ENCODE results near the gene MED10.
A peak's percentile ranks its signal among the peaks of the same experiment; 100 is the strongest.

The MED10 gene

DNA sequence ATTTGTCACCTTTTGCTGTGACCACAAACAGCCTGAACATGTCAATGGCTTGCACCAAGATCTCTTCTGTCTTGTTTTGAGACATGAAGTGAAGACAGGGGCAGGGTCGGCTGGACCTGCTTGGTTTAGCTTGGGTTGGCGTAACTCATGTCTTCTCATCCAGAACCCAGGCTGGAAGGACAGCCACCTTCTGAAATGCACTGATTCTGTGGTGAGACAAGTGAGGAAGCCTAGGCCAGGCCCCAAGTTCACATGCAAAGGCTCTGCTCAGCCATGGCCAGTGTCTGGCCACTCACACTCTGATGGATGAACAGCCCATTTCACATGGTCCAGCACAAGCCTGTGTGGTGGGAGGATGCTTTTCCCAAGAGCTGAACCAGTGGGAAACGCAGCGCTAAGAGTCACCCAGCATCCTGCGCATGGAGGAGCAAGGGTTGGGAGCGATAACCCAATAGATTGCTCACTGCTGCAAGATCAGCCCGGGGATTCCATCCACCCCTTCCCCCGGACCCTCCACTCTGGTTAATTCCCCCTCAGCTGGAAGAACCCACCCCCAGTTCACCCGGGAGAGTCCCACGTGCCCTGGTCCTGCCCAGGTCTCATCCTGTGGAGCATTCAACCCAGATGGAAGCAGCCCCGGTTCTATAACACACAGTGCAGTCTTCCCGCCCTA lies 16.2 kb upstream of the MED10 start:
- Mint-ChIP-seq H3K9me3 (no peaks in the 10 kb centered on the region), H3K27ac (no peak overlapping the region), H3K4me3 (no peak overlapping the region), H3K27me3 (peaks cover 6% of the 10 kb centered on the region), H3K4me1 (no peaks in the 10 kb centered on the region), H3K36me3 (ENCODE audit: low read depth) (no peaks in the 10 kb centered on the region)
- DNase-seq (no peak), ATAC-seq (no peak)

DNA sequence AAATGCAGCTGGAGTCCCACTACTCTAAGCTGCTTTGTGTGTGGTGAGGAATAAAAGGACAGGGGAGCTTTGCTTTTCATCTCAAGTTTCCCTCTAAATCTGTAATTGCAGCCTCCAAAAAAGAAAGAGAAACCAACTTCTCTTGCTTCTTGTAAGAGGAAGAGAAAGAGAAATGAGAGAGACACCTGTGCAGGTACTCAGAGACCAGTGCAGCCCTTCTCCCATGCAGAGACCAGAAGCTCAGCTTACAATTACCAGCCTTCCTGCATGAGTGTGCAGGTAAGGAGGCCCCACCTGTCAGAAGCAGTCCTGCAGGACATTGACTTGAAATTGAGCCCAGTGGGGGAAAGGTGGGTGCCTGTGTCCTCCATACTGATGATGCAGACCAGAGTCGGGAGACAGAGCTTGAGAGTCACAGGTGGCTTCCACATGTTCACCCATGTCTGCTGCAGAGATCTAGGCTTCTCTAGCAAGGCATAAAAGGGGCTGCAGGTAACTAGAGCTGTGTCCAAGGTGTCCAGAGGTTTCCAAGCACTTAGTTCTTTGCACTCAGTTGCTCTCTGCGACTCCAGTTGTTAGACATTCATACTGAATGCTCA lies 15.3 kb upstream of the MED10 start:
- DNase-seq = no peak
- H3K27me3 Mint-ChIP-seq = peaks cover 6% of the 10 kb centered on the region
- H3K4me3 Mint-ChIP-seq = no peak overlapping the region
- H3K4me1 Mint-ChIP-seq = no peaks in the 10 kb centered on the region
- H3K27ac Mint-ChIP-seq = no peak overlapping the region
- no peak for ATAC-seq
- H3K9me3 Mint-ChIP-seq = no peaks in the 10 kb centered on the region
- no peaks in the 10 kb centered on the region for H3K36me3 Mint-ChIP-seq (ENCODE audit: low read depth)

DNA sequence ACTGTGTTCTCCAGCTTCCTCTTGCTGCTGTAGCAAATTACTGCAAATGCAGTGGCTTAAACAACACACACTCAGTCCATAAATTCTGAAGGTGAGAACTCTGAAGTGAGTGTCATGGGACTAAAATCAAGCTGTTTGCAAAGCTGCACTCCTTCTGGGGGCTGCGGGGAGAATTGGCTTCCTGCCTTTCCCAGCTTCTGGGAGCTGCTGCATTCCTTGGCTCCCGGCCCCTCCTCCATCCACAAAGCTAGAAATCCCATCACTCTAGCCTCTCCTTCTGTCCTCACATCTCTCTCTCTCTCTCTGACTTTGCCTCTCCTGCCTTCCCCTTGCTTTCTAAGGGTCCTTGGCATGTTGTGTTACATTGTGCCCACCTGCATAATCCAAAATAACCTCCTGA lies 14.2 kb upstream of the MED10 start:
- Mint-ChIP-seq H3K4me3 (no peak overlapping the region), H3K9me3 (no peaks in the 10 kb centered on the region), H3K27me3 (peaks cover 6% of the 10 kb centered on the region), H3K36me3 (ENCODE audit: low read depth) (no peaks in the 10 kb centered on the region), H3K27ac (no peak overlapping the region), H3K4me1 (no peaks in the 10 kb centered on the region)
- no peak for DNase-seq
- ATAC-seq = no peak

DNA sequence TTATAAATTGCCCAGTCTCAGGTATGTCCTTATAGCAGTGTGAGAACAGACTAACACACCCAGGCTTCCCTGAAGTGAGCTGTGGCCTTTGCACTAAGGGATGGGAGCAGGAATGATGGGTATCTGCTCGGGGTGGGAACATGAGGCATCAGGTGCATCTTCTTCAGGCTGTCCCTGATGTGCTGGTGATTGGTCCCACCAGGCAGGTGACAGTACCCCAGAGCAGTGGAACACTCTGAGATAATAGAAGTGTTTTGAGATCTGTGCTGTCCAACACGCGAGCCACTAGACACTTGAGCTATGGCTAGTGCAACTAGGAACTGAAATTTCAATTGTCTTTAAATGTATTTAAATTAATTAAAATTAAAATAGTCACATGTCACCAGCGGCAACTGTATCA lies 12.8 kb upstream of the MED10 start:
- H3K27ac Mint-ChIP-seq = no peak overlapping the region
- H3K36me3 Mint-ChIP-seq (ENCODE audit: low read depth) = no peaks in the 10 kb centered on the region
- DNase-seq = no peak

DNA sequence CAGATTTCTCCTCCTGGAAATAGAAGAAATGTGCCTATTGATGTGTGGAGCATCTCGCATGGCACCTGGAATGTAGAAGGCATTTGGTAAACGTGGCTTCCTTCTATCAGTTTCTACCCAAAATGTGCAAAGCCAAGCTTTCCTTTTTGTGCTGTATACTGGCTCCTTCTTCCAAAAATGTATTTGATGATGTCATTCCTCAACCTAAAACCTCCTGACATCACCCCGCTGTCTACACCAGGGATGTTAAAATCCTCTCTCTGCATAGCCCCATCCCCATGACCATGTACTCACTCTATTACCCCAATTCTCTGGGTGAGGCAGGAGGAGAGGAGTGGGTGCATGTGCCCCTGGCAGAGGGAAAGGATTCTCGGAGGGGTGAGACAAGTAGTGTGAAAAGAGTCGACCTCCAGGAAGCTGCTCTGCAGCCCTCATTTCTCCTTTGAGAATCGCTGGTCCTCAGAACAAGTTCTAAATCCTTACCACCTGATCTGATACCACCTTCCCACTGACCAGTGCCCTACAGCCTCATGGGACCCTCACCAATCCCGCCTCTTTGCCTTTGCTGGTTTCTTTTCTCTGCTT lies 11.7 kb upstream of the MED10 start:
- ATAC-seq = no peak

More for the DNA sequence above, 12.8 kb upstream of the MED10 start:
- Mint-ChIP-seq H3K4me3 (no peak overlapping the region), H3K27me3 (peaks cover 6% of the 10 kb centered on the region), H3K9me3 (no peaks in the 10 kb centered on the region), H3K4me1 (no peaks in the 10 kb centered on the region)
- no peak for ATAC-seq

DNA sequence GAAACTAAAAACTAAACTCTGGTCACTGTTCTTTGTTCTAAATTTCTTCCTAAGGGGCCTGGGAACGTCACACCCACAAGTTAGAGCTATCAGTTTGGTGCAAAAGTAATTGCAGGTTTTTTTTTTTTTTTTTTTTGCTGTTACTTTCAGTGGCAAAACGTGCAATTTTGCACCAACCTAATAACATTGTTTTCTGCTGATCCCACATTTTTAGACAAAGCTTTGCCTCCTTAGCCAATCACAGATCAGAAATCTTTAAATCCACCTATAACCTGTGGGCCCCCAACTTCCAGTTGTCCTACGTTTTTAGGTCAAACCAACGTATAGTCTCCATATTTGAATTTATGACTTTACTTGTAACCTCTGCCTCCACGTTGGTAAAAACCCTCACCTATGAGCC lies 11.1 kb upstream of the MED10 start:
- ATAC-seq = no peak
- Mint-ChIP-seq H3K4me3 (no peak overlapping the region), H3K9me3 (no peaks in the 10 kb centered on the region), H3K4me1 (no peaks in the 10 kb centered on the region), H3K27ac (no peak overlapping the region), H3K27me3 (peaks cover 11% of the 10 kb centered on the region), H3K36me3 (ENCODE audit: low read depth) (no peaks in the 10 kb centered on the region)
- DNase-seq = no peak

More for the DNA sequence above, 11.7 kb upstream of the MED10 start:
- no peaks in the 10 kb centered on the region for H3K9me3 Mint-ChIP-seq
- DNase-seq = no peak
- no peak overlapping the region for H3K27ac Mint-ChIP-seq
- H3K4me1 Mint-ChIP-seq = no peaks in the 10 kb centered on the region
- H3K36me3 Mint-ChIP-seq (ENCODE audit: low read depth) = no peaks in the 10 kb centered on the region
- H3K4me3 Mint-ChIP-seq = no peak overlapping the region
- H3K27me3 Mint-ChIP-seq = peaks cover 10% of the 10 kb centered on the region

DNA sequence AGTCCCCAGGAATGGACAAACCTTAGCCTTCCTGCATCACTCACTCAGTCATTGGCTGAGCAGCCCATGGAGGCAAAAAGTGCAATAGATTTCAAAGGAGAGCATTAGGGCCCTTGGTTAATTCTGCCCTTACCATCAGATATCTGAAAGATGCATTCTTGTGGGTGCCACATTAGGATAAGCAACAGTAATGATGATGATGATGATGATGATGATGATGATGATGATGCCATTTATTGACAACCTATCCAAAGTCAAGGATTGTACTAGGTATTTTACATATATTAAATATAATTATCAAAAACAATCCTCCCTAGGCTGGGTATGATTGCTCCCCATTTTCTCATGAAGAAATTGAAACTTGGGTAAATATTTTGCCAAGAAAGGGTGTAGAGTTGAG lies 9.6 kb upstream of the MED10 start:
- Mint-ChIP-seq H3K27me3 (peaks cover 10% of the 10 kb centered on the region), H3K4me3 (no peak overlapping the region), H3K27ac (no peak overlapping the region), H3K9me3 (no peaks in the 10 kb centered on the region), H3K4me1 (no peaks in the 10 kb centered on the region), H3K36me3 (ENCODE audit: low read depth) (no peaks in the 10 kb centered on the region)
- no peak for ATAC-seq
- no peak for DNase-seq

DNA sequence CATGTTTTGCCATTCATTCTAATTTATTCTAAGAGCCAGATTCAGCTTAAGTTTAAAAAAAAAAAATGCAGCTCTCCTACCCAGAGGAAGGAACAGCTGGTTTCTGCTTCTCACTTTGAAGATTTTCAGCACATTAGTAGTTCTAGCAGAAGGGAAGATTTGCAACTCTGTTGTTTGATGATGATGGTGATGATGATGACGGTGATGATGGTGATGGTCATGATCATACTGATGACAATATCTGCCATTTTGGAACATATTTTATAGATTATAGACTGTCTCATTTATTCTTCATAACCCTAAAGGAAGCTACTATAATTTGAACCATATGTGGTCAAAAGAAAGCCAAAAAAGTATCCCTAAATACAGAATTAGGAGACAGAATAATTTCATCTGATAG lies 7.9 kb upstream of the MED10 start:
- Mint-ChIP-seq H3K4me3 (no peak overlapping the region), H3K27ac (no peak overlapping the region), H3K9me3 (no peaks in the 10 kb centered on the region), H3K4me1 (no peaks in the 10 kb centered on the region), H3K36me3 (ENCODE audit: low read depth) (no peaks in the 10 kb centered on the region), H3K27me3 (peaks cover 10% of the 10 kb centered on the region)
- ATAC-seq (no peak), DNase-seq (no peak)

DNA sequence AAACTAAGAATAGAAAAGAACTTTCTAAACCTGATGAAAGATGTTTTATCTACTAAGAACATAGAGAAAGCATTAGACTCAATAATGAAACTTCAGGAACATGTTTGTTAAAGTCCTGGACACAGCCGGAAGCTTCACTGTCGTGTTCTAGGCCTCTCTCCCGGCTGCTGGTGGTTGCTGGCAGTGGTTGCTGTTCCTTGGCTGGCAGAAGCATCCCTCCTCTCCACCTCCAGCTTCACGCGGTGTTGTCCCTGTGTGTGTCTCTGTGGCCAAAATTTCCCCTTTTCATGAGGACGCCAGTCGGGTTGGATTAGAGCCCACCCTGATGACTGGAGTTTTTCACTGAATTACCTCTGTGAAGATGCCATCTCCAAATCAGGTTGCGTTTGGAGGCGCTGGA lies 6.5 kb upstream of the MED10 start:
- peaks cover 4% of the 10 kb centered on the region for H3K36me3 Mint-ChIP-seq (ENCODE audit: low read depth)
- H3K27me3 Mint-ChIP-seq = peaks cover 6% of the 10 kb centered on the region
- no peak for DNase-seq

DNA sequence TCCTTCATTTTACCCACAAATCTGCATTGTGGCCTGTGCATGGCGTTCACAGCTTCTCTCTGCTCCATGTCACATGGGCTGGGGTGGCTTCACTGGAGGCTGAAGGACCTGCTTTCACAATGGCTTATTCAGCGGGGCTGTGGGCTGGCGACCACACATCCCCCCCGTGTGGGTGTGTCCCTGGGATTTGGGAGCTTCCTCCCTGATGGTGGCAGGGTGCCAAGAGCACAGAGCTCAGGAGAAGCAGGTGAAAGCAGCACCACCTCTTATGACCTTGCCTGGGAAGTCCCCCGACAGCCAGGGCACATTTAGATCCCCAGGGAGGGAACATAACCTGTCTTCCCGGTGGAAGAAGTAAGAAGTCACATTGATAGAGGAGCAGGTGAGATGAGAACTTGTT lies 5.0 kb upstream of the MED10 start:
- Mint-ChIP-seq H3K9me3 (no peaks in the 10 kb centered on the region), H3K4me1 (peaks cover 7% of the 10 kb centered on the region), H3K27me3 (peaks cover 6% of the 10 kb centered on the region), H3K4me3 (no peak overlapping the region), H3K27ac (no peak overlapping the region), H3K36me3 (ENCODE audit: low read depth) (peaks cover 6% of the 10 kb centered on the region)
- ATAC-seq (no peak), DNase-seq (no peak)

More for the DNA sequence above, 6.5 kb upstream of the MED10 start:
- H3K4me3 Mint-ChIP-seq = no peak overlapping the region
- no peaks in the 10 kb centered on the region for H3K9me3 Mint-ChIP-seq
- no peaks in the 10 kb centered on the region for H3K4me1 Mint-ChIP-seq
- no peak for ATAC-seq
- no peak overlapping the region for H3K27ac Mint-ChIP-seq

DNA sequence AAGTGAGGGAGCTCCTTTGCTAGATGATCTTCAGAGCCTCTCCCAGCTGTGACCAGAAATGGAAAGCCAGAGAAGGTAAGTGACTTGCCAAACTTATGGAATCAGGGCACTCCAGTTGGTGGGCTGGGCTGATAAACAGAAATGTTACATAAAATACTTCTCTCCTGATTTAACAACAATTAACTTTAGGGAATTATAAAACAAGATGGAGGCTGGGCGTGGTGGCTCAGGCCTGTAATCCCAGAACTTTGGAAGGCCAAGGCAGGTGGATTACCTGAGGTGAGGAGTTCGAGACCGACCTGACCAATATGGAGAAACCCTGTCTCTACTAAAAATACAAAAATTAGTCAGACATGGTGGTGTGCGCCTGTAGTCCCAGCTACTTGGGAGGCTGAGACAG lies 899 bp upstream of the MED10 start:
- peak overlapping the region; percentile 99 for H3K27ac Mint-ChIP-seq
- peak overlapping the region; percentile 99 for H3K4me3 Mint-ChIP-seq
- H3K9me3 Mint-ChIP-seq = no peaks in the 10 kb centered on the region
- H3K4me1 Mint-ChIP-seq = peaks cover 31% of the 10 kb centered on the region
- peaks cover 1% of the 10 kb centered on the region for H3K27me3 Mint-ChIP-seq
- DNase-seq (no peak), ATAC-seq (no peak)
- peaks cover 38% of the 10 kb centered on the region for H3K36me3 Mint-ChIP-seq (ENCODE audit: low read depth)

DNA sequence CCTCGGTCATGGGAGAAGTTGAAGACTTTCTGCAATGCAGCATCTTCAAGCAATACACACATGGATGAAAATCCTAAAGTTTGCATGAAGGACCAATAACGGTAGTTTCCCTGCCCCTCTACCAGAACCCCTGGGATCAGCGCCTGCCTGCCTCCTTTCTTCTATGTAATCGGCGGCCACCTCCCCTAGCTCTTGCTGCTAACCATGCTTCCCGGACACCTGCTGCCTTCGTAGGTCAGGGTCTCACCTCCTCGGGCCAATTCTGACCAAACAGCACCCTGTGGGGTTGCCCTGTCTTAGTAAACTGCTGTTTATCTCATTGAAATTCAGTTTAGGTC lies 388 bp upstream of the MED10 start:
- no peak for DNase-seq
- Mint-ChIP-seq H3K4me1 (peaks cover 31% of the 10 kb centered on the region), H3K27ac (peak overlapping the region; percentile 99), H3K27me3 (peaks cover 1% of the 10 kb centered on the region), H3K9me3 (no peaks in the 10 kb centered on the region), H3K36me3 (ENCODE audit: low read depth) (peaks cover 43% of the 10 kb centered on the region), H3K4me3 (peak overlapping the region; percentile 99)
- peak; percentile 38 for ATAC-seq

DNA sequence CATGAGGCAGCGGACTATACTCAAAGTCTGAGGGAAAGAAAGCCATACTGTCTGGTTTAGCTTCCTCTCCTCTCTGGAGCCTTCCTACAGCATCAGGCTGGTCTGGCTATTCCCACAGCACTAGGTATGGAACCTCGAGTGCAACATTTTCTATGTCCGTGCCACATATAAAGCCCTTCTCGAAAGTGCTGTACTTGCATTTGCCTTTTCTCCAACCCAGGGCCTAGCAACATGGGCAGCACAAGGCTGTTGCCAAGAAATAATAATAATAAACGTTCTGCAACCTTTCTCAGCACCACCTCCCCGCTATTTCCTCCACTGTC lies 804 bp downstream of the MED10 start:
- peaks cover 55% of the 10 kb centered on the region for H3K36me3 Mint-ChIP-seq (ENCODE audit: low read depth)

DNA sequence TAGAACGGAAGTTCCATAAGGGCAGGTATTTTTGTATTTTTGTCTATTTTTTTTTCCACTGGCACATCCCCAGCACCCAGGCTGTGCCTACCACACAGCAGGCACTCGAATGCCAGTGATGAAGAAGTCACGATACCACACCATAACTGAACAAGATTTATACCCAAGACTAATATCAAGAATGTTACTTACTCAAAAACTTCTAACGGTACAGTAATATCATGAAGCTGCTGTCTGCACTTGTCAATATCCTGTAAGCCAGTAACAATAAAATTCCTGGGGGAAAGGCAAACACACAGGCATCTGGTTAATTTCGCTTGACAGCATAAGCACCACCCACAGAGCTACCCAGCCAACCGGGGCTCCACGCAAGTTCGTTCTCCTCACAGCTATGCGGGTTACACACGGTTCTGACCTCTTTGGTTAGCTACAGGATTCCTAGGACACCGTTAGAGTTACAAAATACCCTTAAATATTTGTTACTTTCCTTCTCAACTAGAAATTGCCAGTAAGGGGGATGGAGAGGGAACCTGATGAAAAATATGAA lies 1.3 kb downstream of the MED10 start:
- peak overlapping the region; percentile 99 for H3K27ac Mint-ChIP-seq
- H3K4me3 Mint-ChIP-seq = peak overlapping the region; percentile 99
- H3K4me1 Mint-ChIP-seq = peaks cover 31% of the 10 kb centered on the region
- H3K36me3 Mint-ChIP-seq (ENCODE audit: low read depth) = peaks cover 60% of the 10 kb centered on the region
- ATAC-seq (no peak), DNase-seq (no peak)
- H3K27me3 Mint-ChIP-seq = no peaks in the 10 kb centered on the region
- H3K9me3 Mint-ChIP-seq = no peaks in the 10 kb centered on the region

More for the DNA sequence above, 804 bp downstream of the MED10 start:
- DNase-seq = no peak
- Mint-ChIP-seq H3K4me1 (peaks cover 31% of the 10 kb centered on the region), H3K27ac (peak overlapping the region; percentile 99), H3K27me3 (no peaks in the 10 kb centered on the region), H3K4me3 (peak overlapping the region; percentile 99), H3K9me3 (no peaks in the 10 kb centered on the region)
- no peak for ATAC-seq

DNA sequence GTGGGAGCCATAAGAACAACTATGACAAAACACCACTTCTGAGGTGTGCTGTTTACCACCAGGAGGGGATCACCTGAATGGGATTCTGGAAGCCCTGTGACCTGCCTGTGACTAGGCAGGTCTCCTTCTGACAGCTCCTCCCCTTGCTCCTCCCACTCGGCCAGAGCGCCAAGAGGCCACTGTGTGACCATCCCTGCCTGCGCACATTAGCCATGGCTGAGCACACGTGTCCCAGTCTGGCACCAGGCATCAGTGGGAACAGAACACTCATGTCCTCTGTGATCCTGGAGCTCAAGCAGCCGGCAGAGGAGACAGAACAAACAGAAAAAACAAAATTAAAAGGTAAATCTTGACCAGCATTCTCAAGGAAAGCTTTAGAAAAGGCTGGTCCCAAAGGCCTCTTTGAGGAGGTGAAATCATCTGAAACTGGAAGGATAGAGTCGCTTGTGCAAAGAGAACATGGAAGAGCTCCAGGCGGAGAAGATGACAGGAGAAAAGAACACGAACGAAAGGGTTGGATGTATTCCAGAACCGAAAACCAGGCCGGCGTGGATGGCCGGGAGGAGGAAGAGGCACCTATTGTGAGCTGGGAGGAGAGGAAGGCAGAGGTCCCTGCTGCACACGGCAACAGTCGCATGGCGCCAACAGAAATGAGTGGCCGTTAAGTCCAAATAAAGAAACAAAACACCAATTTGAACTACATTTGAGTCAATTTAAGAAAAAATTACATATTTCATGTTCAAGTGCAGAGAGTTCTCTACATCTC lies 5.1 kb downstream of the MED10 start:
- Mint-ChIP-seq H3K4me3 (no peak overlapping the region), H3K4me1 (peaks cover 24% of the 10 kb centered on the region), H3K27ac (no peak overlapping the region), H3K9me3 (no peaks in the 10 kb centered on the region), H3K27me3 (no peaks in the 10 kb centered on the region), H3K36me3 (ENCODE audit: low read depth) (peaks cover 68% of the 10 kb centered on the region)
- ATAC-seq (no peak), DNase-seq (no peak)

Data from activated naive CD8-positive, alpha-beta T cell treated with anti-CD3 and anti-CD28 coated beads, Interleukin-2, amount 50 U/mL, for 24 hours (primary cell).